K562 (cell line): ENCODE data around the gene C2orf72. TPM values are rescaled to one million over a fixed set of nuclear protein-coding genes. Genes with fewer than 3 reads are reported as not detected.

Source experiments
- ATAC-seq: fragments of 200-7000 bp; cut with Tn5 transposase; 3 replicates; pipeline ENCODE4 v1.9.1; 2020; ENCODE audit warnings: moderate library complexity
- BruUV-seq: library from RNA; stranded (reverse); fragments of 400-500 nt; replicated peaks from 2 replicates; lab custom pipeline; 2021; lab: Mats Ljungman, UMichigan
- CTCF ChIA-PET: fragments of 300-600 bp; formaldehyde crosslinking; extraction: SDS; loops from one replicate; lab custom pipeline; 2021; ENCODE audit warnings: low intra/inter-chr PET ratio; lab: Yijun Ruan, JAX
- POLR2A ChIA-PET: fragments of 300-600, 350-650 bp; sonication (Branson Sonifier 250); formaldehyde crosslinking; extraction: SDS; loops from one replicate; lab custom pipeline; 2021; ENCODE audit warnings: antibody characterized with exemption, inconsistent platforms; lab: Yijun Ruan, JAX
- DNase-seq, 4 experiments: peaks; one replicate each; pipeline versions ENCODE4 v3.0.0 to v3.0.0-alpha.2; 2011 to 2018; ENCODE audit warnings: low spot score in 3 of 4, mixed read lengths in 3 of 4; ENCODE audit errors: extremely low read depth in 1 of 4
- FAIRE-seq: peaks from 2 replicates; lab custom pipeline; 2011; peaks lifted over from hg19 to GRCh38; lab: Jason Lieb, UNC
- H2AFZ ChIP-seq: 2 replicates; pipeline ENCODE4 v1.6.0; 2011; ENCODE audit warnings: low read depth, low read length, control low read depth, inconsistent platforms
- H3K27ac ChIP-seq: fragments of 200-600 bp; 3 replicates; pipeline ENCODE4 v1.8.0; 2011; ENCODE audit warnings: low read depth, mild to moderate bottlenecking, control low read depth, inconsistent platforms, low read length, moderate library complexity, mixed read lengths; ENCODE audit errors: extremely low read depth
- H3K27me3 ChIP-seq, 2 experiments: fragments of 300-600 bp in 1 of 2; 2 replicates in 1 of 2; 3 replicates in 1 of 2; pipeline versions ENCODE4 v1.6.0 to v1.8.0; 2011; ENCODE audit warnings: inconsistent platforms in 2 of 2, low read length in 2 of 2, mild to moderate bottlenecking in 1 of 2, mixed read lengths in 1 of 2, moderate library complexity in 1 of 2; ENCODE audit not compliant: control insufficient read depth in 2 of 2, insufficient read depth in 2 of 2
- H3K36me3 ChIP-seq: fragments of 300-600 bp; 3 replicates; pipeline ENCODE4 v1.8.0; 2011; ENCODE audit warnings: mild to moderate bottlenecking, low read length, inconsistent platforms; ENCODE audit not compliant: control insufficient read depth, insufficient read depth
- H3K4me1 ChIP-seq, 2 experiments: fragments of 200-600 bp in 1 of 2; replicated peaks in 1 of 2; 2 replicates in 1 of 2; 3 replicates in 1 of 2; pipeline versions ENCODE4 v1.5.1 to v1.8.0; 2011; ENCODE audit warnings: inconsistent platforms in 2 of 2, low read length in 2 of 2, mild to moderate bottlenecking in 1 of 2, mixed read lengths in 1 of 2, moderate library complexity in 1 of 2; ENCODE audit not compliant: control insufficient read depth in 2 of 2, insufficient read depth in 2 of 2
- H3K4me2 ChIP-seq: 2 replicates; pipeline ENCODE4 v1.6.1; 2011; ENCODE audit warnings: low read length, control low read depth, inconsistent platforms, mixed read lengths; ENCODE audit not compliant: insufficient read depth
- H3K4me3 ChIP-seq: fragments of 200-600 bp; sonication (generic), shearing (Covaris generic); 2 replicates; pipeline ENCODE4 v1.5.1; 2016; ENCODE audit warnings: control low read depth, inconsistent platforms
- H3K79me2 ChIP-seq: fragments of 200-600 bp; 3 replicates; pipeline ENCODE4 v1.8.0; 2011; ENCODE audit warnings: low read length, inconsistent platforms; ENCODE audit not compliant: control insufficient read depth, insufficient read depth
- H3K9ac ChIP-seq, 2 experiments: 2 replicates each; pipeline versions ENCODE4 v1.6.0 to v1.6.1; 2011; ENCODE audit warnings: low read depth in 2 of 2, low read length in 2 of 2, control low read depth in 1 of 2, inconsistent platforms in 1 of 2, mild to moderate bottlenecking in 1 of 2, mixed read lengths in 1 of 2; ENCODE audit not compliant: insufficient read depth in 1 of 2
- H3K9me1 ChIP-seq: one replicate; pipeline ENCODE4 v1.6.0; 2011; ENCODE audit warnings: inconsistent platforms, mild to moderate bottlenecking, low read length, moderate library complexity; ENCODE audit not compliant: control insufficient read depth, insufficient read depth
- H3K9me3 ChIP-seq: replicated peaks from 2 replicates; pipeline ENCODE4 v1.5.1; 2011; ENCODE audit warnings: low read depth, low read length, inconsistent platforms; ENCODE audit not compliant: control insufficient read depth, insufficient read depth
- H4K20me1 ChIP-seq: replicated peaks from 2 replicates; pipeline ENCODE4 v1.6.1; 2011; ENCODE audit warnings: low read length, inconsistent platforms, mixed read lengths; ENCODE audit not compliant: control insufficient read depth, insufficient read depth
- CBFA2T3 ChIP-seq: fragments of 450-650 bp; IDR thresholded peaks from 2 replicates; pipeline ENCODE4 v1.6.1; 2017
- CCNT2 ChIP-seq: IDR thresholded peaks from 2 replicates; pipeline ENCODE4 v1.6.1; 2011; ENCODE audit warnings: borderline replicate concordance, low read depth, mild to moderate bottlenecking, moderate library complexity, mixed read lengths, low read length; ENCODE audit not compliant: insufficient read length; ENCODE audit errors: extremely low read depth
- FOXO4 ChIP-seq: fragments of 450-650 bp; formaldehyde crosslinking; IDR thresholded peaks from 2 replicates; pipeline ENCODE4 v1.4.0; 2020; ENCODE audit warnings: mild to moderate bottlenecking, moderate library complexity
- GTF2A2 ChIP-seq: IDR thresholded peaks from 2 replicates; pipeline ENCODE4 v1.6.1; 2016; ENCODE audit warnings: mild to moderate bottlenecking, missing genetic modification characterization, missing compliant biosample characterization
- MYBL2 ChIP-seq, 2 experiments: fragments of 450-650 bp in 1 of 2; sonication (generic) in 1 of 2; formaldehyde crosslinking in 1 of 2; IDR thresholded peaks; 2 replicates each; pipeline versions ENCODE4 v1.6.1 to v1.8.1; 2017 to 2022; ENCODE audit warnings: borderline replicate concordance in 1 of 2, inconsistent platforms in 1 of 2, low read depth in 1 of 2, mild to moderate bottlenecking in 1 of 2, missing genetic modification reagents in 1 of 2, moderate library complexity in 1 of 2
- NONO ChIP-seq, 2 experiments: fragments of 200-400 bp in 1 of 2; fragments of 450-650 bp in 1 of 2; formaldehyde crosslinking in 1 of 2; IDR thresholded peaks; 2 replicates each; pipeline ENCODE4 v1.6.1; 2017; ENCODE audit warnings: low read depth in 2 of 2, mild to moderate bottlenecking in 2 of 2, moderate library complexity in 2 of 2, low read length in 1 of 2
- OTX1 ChIP-seq: fragments of 450-650 bp; formaldehyde crosslinking; IDR thresholded peaks from 2 replicates; pipeline ENCODE4 v1.4.0; 2022; ENCODE audit warnings: mild to moderate bottlenecking
- POLR3A ChIP-seq: IDR thresholded peaks from 2 replicates; pipeline ENCODE4 v1.6.1; 2011; ENCODE audit warnings: borderline replicate concordance, mild to moderate bottlenecking, moderate library complexity; ENCODE audit not compliant: insufficient read length, insufficient read depth; ENCODE audit errors: extremely low read depth
- RBM25 ChIP-seq: fragments of 200-400 bp; formaldehyde crosslinking; IDR thresholded peaks from 2 replicates; pipeline ENCODE4 v1.6.1; 2018; ENCODE audit warnings: low read length, low read depth, moderate library complexity; ENCODE audit not compliant: severe bottlenecking
- SLC30A9 ChIP-seq: fragments of 250-450 bp; sonication (Bioruptor Pico); IDR thresholded peaks from 2 replicates; pipeline ENCODE4 v1.8.0; 2022; ENCODE audit warnings: mild to moderate bottlenecking, moderate library complexity
- U2AF2 ChIP-seq: fragments of 200-400 bp; formaldehyde crosslinking; optimal IDR thresholded peaks from 2 replicates; pipeline ENCODE3; 2017; ENCODE audit warnings: low read depth, mild to moderate bottlenecking, low read length
- ZNF316 ChIP-seq: fragments of 450-650 bp; IDR thresholded peaks from 2 replicates; pipeline ENCODE4 v1.6.1; 2016
- ZNF511 ChIP-seq: sonication (generic); formaldehyde crosslinking; IDR thresholded peaks from 2 replicates; pipeline ENCODE4 v1.8.0; 2022; ENCODE audit warnings: mild to moderate bottlenecking, missing genetic modification reagents
- WGBS: fragments of 100-300 bp; shearing (Covaris generic); methylation state at CpG from one replicate; pipeline ENCODE4 v1.1.6; 2016; ENCODE audit warnings: low coverage, mixed read lengths; ENCODE audit not compliant: insufficient coverage; ENCODE audit errors: missing lambda C conversion rate; 5-methylcytosine and 5-hydroxymethylcytosine counted together
- in situ Hi-C: fragments of 300-500 bp; cut with MboI; formaldehyde crosslinking; loops from 4 replicates; pipeline ENCODE4 v1.15.0; 2018; ENCODE audit warnings: inconsistent platforms, mixed read lengths
- intact Hi-C: fragments of 100-400 bp; cut with micrococcal nuclease; formaldehyde crosslinking; loops from 2 replicates; pipeline ENCODE4 v1.14.2; 2022
- polyA plus RNA-seq, 8 experiments: library from polyadenylated mRNA; depleted of rRNA in 4 of 8; stranded (reverse) in 5 of 8; unstranded in 3 of 8; fragments of >200 nt; fragmentation: Nextera tagmentation in 2 of 8; fragmentation: Illumina TruSeq in 1 of 8; extraction: Ambion mirVana in 2 of 8; extraction: Trizol in 1 of 8; gene quantifications; 2 replicates each; pipeline versions ENCODE4 v1.2.1 to v1.2.3, GENCODE V29; 2011 to 2014; ENCODE audit warnings: inconsistent platforms in 1 of 8, missing spikeins in 1 of 8
- total RNA-seq, 7 experiments: library from RNA; depleted of rRNA in 6 of 7; stranded (reverse); fragments of >200 nt in 6 of 7; fragmentation: Illumina TruSeq in 2 of 7; extraction: Trizol in 2 of 7; gene quantifications; 2 replicates each; pipeline versions ENCODE4 v1.2.1 to v1.2.3, GENCODE V29; 2011 to 2021; ENCODE audit warnings: low replicate concordance in 1 of 7

C2orf72 gene
- total and polyA plus RNA-seq, 9 of the 15 experiments (the other 6 are each of a cell fraction or from before 2014, with no cell fraction given): 0.08 to 0.18 (median 0.11) TPM; not detected in 6

DNA sequence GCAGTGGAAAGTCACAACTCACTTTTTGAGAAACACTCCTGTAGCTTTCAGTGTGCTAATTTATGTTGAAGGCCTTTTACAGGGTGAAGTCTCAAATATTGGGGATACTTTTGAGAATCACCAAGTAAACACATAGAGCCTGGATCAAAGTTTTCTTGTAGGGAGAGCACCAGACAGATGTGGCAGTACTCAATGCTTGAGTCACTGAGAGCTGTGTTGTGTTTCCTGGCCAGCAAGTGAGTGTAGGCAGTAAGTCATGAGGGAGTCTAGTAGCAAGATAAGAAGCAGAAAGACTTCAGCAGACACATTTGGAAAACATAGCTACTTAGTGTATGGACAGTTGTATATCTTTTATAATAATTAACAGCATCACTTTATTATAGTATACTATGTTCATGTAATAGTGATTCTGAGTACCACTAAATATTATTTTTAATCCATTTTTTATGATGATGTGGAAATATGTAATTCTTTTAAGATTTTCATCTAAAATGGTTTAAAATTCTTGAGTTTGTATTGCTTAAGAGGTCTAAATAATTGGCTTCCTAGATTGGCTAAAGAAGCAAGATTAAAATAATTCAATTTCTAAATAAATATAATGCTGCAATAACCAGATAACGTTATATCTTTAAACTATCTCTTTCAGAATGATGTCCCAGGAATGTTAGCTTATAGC lies 32.2 kb downstream of the C2orf72 start:
- H3K36me3 ChIP-seq: peaks cover 88% of the 10 kb centered on the region
- in situ Hi-C loops (no loop called here), intact Hi-C loops (loop anchor here (5.0 kb wide), 1 partner anchor 443 kb away; no protein-coding TSS in a partner anchor)
- H4K20me1 ChIP-seq: no peaks in the 10 kb centered on the region
- no peak overlapping the region for H2AFZ ChIP-seq
- CTCF ChIA-PET: no interaction called here
- DNase-seq (peak in 1 of 4 experiments; percentile 24), FAIRE-seq (no peak), ATAC-seq (peak; percentile 50; the same call in 2 of the 3 replicates)
- H3K79me2 ChIP-seq: no peaks in the 10 kb centered on the region; the same call in 2 of the 3 replicates
- 93% methylated on average over 1 of the region's 1 CpG for WGBS
- no peaks in the 10 kb centered on the region for H3K9me3 ChIP-seq
- H3K27me3 ChIP-seq: no peaks in the 10 kb centered on the region
- no peaks in the 10 kb centered on the region for H3K9me1 ChIP-seq
- H3K4me1 ChIP-seq: peaks cover 0 to 5% of the 10 kb centered on the region in 2 experiments; a peak in 1 of 5 replicates
- no peak overlapping the region for H3K4me2 ChIP-seq
- BruUV-seq: no TSS peak
- no peak overlapping the region for H3K4me3 ChIP-seq
- no peak overlapping the region; a peak in 1 of 4 replicates for H3K9ac ChIP-seq
- TF ChIP-seq POLR3A: no peak
- POLR2A ChIA-PET: interaction anchor here (0.7 kb wide), 1 partner anchor 13 kb away, joined by 3 read pairs; the partner anchor contains the start of gene PSMD1
- H3K27ac ChIP-seq: no peak overlapping the region

GRCh38 chr2:231084565-231084964 lies 47.2 kb downstream of the C2orf72 start:
- Histone ChIP-seq H3K4me3 (no peak overlapping the region), H3K4me2 (no peak overlapping the region), H3K9me3 (no peaks in the 10 kb centered on the region), H4K20me1 (no peaks in the 10 kb centered on the region), H3K4me1 (no peaks in the 10 kb centered on the region), H3K9ac (no peak overlapping the region), H3K27me3 (no peaks in the 10 kb centered on the region), H3K79me2 (no peaks in the 10 kb centered on the region), H3K27ac (no peak overlapping the region), H2AFZ (no peak overlapping the region), H3K9me1 (no peaks in the 10 kb centered on the region), H3K36me3 (peaks cover 85% of the 10 kb centered on the region)
- WGBS: 100% methylated on average over 1 of the region's 1 CpG
- BruUV-seq: no TSS peak
- intact Hi-C loops (no loop called here), in situ Hi-C loops (no loop called here)
- POLR2A ChIA-PET: interaction anchor here (0.7 kb wide), 1 partner anchor 78 kb away, joined by 6 read pairs; no protein-coding TSS in a partner anchor
- FAIRE-seq (no peak), DNase-seq (no peak), ATAC-seq (no peak)
- CTCF ChIA-PET: no interaction called here
- TF ChIP-seq ZNF511 (no peak), CBFA2T3 (no peak), GTF2A2 (tag) (no peak), ZNF316 (no peak), NONO (IDR thresholded peaks at IDR 0.05; ENCODE audit: low read depth in 2 of 2, low read length in 1 of 2) (no peak), SLC30A9 (CRISPR knock-in tag) (no peak), FOXO4 (CRISPR knock-in tag) (no peak), RBM25 (no peak), MYBL2 (IDR thresholded peaks at IDR 0.05; ENCODE audit: low read depth) (no peak), MYBL2 (CRISPR knock-in tag; IDR thresholded peaks at IDR 0.05; ENCODE audit: borderline replicate concordance) (no peak), CCNT2 (no peak), U2AF2 (no peak), OTX1 (CRISPR knock-in tag) (no peak)
